Inflammatory macrophage treated with lipopolysaccharide for 4 hours (primary cell): ENCODE data around the gene CNIH4.
"Not testable (repeated sequence)": the region's sequence is repeated elsewhere in the genome, so short reads cannot be mapped to it uniquely, and the experiment has no call there.

Source experiments
- DNase-seq: peaks from one replicate; pipeline ENCODE4 v3.0.0-alpha.2; 2020

The CNIH4 gene

DNA sequence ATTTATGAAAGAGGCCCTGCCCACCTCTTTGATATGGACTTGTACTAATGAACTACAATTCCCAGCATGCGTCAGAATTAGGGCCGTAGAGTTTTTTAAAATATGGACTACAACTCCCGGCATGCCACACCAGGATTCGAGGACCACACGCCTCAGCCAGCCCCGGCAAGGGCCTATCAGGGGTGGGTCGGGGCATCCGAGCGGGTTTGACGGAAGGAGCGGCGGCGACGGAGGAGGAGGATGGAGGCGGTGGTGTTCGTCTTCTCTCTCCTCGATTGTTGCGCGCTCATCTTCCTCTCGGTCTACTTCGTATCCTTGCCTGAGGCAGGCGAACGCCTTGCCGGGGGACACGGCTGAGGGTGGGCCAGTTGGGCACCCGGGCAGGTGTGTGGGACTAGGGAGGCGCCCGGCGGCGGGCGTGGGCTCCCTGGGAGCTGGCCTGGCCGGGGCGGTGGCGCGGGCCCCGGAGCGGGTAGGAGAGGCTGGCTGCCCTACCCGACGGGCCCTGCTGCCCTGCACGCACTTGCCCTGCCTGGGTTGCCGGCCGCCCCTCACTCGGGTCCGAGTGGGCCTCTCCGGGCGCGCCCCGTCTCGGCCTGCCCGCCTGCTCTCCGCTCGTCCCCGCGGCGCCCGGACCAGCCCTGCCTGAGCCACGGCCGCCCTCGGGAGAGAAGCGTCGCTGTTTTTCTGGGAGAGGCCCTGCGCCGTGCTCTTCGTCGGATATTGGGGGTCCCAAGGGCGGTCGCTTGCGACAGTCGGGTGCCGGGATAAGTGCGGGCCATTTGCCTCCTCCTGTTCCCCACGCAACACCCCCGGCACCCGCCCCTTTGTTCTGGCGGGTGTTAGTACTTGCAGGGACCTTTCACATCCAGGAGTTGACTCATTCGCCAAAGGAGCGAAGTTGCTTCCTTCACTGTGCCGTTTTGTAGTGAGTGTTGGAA is at the start of gene CNIH4:
CNIH4 (plus strand) TSS at position 195 of the 941 bp plus-strand sequence; CDS start at position 241, 46 bp downstream.
- peak; percentile 95 for DNase-seq

DNA sequence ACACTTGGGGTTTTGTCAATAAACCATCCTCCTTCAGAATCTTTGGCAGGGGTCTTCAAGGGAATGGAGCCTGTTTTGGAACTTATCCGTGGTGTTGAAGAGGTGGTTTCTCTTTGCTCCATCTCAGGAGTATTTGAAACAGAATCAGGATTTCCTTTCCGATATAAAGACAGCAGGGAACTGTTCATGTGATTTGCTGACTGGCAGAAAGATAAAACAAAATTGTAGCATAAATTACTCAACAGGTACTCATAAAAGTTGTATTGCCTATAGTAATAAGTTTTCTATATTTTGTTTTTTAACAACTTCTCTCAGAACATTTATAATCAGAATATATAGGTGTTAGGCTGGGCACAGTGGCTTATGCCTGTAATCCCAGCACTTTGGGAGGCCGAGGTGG is 48.6 kb upstream of the CNIH4 start:
- no peak for DNase-seq

- not testable (repeated sequence) for DNase-seq
Observed at GRCh38 chr1:224311503-224311902, 45.2 kb upstream of the CNIH4 start.

- DNase-seq = no peak
Observed at GRCh38 chr1:224312025-224312424, 44.7 kb upstream of the CNIH4 start.

GRCh38 chr1:224317383-224318045 is 39.2 kb upstream of the CNIH4 start:
- no peak for DNase-seq

- no peak for DNase-seq
Observed at GRCh38 chr1:224321706-224322105, 35.0 kb upstream of the CNIH4 start.

DNA sequence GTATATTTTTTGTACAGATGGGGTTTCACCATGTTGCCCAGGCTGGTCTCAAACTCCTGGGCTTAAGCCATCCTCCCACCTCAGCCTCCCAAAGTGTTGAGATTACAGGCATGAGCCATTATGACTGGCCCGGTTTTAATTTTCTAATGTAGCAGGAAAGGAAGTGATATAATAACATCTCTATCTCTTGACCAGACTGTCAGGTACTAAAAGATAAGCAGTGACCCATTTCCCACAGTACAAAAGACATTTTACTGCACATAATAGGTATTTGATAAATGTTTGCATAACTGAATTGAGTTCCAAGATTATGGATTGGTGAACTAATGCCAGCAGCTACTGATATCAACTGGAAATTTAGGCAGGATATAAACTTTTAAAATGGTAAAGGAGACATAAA is 30.7 kb upstream of the CNIH4 start:
- no peak for DNase-seq

- no peak for DNase-seq
Observed at GRCh38 chr1:224328644-224329043, 28.0 kb upstream of the CNIH4 start.

DNA sequence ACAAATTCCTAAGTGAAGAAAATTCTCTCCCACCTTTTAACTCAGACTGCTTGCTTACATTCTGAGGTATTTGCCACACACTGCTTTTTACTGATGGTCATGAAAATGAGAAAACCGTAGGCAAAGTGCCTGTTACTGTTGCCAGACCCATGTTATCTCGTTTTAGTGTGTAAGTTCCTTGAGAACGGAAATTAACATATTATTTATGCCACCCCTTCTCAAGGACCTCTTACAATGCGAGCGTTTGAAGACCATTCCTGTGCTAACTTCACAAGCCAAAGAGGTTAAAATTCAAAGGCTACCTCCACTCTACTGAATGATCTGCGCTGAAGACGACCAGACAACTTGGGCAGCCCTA is 27.2 kb upstream of the CNIH4 start:
- no peak for DNase-seq

DNA sequence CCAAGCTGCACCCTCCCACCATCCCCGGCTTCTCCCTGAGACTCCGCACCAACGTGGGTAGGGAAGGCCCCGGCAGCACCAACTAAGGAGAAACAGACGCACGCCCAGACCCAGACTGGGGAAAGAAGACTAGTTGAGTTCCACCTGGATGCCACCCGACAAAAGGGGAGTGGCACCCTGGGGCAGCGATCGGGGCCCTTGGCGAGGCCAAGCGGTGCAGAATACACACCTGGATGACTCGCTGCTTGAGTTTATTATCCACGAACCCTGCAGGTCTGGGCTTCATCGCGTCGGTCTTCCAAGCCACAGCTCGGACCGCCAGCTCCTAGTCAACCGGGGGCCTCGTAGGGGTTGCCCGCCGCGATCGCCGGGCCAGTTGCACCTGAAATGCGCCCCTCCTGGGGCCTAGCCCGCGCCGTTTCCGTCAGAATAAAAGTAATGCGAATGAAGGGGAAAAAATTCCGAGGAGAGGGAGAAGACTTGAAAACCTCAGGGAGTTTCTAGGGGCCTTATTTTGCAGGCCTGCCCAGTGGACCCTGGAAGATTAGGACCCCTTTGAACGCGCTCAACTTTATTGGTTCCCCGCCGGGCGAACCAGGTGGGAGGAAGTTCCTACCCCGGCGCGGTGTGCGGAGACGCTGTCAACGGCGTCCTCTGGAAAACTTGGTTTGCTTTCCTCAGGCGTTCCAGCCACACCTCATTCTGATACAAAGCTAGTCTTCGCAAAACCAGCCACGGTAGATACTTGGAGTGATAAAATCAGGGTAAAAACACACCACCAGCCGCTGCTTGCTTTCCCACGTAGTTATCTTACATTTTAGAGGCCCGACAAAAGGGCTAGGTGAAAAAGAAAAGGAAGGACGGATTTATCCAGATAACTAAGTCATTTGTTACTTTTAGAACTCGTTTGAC is 26.6 kb upstream of the CNIH4 start, which contains the start of gene NVL:
NVL (minus strand) TSS at position 331 of the 912 bp plus-strand sequence; CDS start at position 286, 45 bp downstream.
- DNase-seq = peak; percentile 87

GRCh38 chr1:224331326-224331725 is 25.4 kb upstream of the CNIH4 start:
- DNase-seq = no peak

DNA sequence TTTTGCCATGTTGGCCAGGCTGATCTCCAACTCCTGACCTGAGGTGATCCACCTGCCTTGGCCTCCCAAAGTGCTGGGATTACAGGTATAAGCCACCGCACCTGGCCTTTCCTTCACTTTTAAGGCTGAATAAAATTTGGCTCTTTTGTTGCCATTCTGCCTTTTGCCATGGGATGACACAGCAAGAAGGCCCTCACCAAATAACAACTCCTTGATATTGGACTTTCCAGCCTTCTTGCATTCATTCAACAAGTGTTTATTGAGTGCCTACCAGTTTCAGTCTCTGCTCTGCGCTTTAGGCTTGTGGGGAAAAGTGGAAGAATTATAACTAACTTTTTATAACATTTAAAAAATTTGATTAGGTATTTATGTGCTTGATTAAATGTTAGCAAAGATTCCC is 24.9 kb upstream of the CNIH4 start:
- no peak for DNase-seq

DNA sequence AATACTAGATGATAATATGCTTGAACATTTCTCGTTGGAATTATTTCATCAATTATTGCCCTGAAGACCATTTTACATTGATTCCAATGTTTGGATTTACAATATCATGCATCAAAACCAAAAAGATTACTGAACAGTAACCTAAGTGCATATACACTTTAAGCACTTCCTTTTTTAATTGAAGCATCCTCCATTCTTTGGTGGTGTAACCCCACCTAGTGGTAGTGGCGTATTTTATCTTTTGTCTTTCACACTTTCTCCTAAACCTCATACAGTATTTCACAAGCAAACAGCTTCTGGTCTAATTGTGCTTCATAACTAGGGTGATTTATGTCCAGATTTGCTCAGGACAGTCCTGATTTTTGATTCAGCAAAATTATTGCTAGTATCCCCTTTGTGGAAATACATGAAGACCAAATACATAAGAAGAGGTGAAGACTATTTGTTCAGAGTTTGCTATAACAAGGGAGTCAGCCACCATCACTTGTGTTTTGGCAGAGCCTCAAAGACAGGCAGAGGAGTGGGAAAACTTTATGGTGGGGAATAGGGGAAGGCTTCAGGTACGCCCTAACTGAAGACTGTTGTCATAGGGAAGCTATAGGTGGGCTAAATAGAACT is 23.3 kb upstream of the CNIH4 start:
- DNase-seq = peak; percentile 85

GRCh38 chr1:224333939-224334786 is 22.5 kb upstream of the CNIH4 start:
- peak; percentile 83 for DNase-seq

DNA sequence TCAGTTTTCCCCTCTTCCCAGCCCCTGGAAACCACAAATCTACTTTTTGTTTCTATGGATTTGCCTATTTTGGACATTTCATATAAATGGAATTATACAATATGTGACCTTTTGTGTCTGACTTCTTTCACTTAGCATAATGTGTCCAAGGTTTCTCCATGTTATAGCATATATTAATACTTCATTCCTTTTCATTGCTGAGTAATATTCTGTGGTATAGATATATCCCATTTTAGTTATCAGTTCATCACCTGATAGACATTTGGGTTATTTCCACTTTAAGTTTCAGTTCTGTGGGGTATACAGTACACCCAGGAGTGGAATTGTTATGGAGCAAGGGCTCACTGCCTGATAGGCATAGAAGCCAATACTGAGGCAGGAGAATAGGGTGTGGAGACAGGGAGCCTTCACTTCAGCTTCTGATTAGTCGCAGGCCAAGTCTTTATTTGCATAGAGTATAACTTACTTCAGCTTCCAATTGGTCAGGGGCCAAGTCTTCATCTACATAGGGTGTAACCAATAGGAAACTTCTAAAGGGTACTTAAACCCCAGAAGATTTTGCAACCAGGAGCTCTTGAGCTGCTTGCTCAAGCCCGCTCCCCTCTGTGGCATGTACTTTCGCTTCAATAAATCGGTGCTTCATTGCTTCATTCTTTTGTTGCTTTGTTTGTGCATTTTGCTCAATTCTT is 18.4 kb upstream of the CNIH4 start:
- peak; percentile 77 for DNase-seq

GRCh38 chr1:224339442-224340033 is 17.1 kb upstream of the CNIH4 start:
- DNase-seq = no peak

DNA sequence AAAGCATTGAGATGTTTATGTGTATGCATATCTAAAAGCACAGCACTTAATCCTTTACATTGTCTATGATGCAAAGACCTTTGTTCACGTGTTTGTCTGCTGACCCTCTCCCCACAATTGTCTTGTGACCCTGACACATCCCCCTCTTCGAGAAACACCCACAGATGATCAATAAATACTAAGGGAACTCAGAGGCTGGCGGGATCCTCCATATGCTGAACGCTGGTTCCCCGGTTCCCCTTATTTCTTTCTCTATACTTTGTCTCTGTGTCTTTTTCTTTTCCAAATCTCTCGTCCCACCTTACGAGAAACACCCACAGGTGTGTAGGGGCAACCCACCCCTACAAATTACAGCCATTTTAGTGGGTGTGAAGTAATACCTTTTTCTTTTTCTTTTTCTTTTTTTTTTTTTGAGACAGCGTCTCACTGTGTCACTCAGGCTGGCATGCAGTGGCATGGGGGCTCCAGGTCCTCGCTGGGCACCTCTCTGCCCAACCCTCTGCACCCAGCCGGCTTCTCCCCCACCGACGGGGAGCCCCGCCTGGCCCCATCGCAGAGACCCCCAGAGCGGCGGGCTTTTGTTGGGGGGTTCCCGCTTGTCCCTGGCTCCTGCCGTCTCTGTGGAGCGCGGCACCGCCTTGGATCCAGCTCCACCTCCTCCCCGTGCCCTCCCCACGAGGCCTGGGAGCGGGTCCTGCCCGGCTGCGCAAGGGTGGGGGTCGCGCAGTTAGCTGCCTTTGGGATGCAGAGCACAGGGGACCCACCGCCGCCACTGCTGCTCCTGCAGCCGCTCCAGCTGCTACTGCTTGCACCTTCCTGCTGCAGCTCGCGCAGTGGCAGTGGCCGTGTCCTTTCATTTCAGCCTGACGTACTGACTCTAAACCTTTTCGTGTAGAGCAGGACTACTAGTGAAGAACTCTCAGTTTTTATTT is 16.0 kb upstream of the CNIH4 start:
- DNase-seq = peak; percentile 35

- DNase-seq = no peak
Observed at GRCh38 chr1:224343679-224344078, 13.0 kb upstream of the CNIH4 start.

GRCh38 chr1:224348137-224348536 is 8.5 kb upstream of the CNIH4 start:
- no peak for DNase-seq
